HG03460 (cell line): Measurements from ENCODE around the gene MSL3B.

ENCODE experiments used
- ATAC-seq: cut with Tn5 transposase; IDR thresholded peaks from one replicate; pipeline ENCODE4 v1.9.1; 2021; ENCODE audit not compliant: unreplicated experiment

The MSL3B gene

DNA sequence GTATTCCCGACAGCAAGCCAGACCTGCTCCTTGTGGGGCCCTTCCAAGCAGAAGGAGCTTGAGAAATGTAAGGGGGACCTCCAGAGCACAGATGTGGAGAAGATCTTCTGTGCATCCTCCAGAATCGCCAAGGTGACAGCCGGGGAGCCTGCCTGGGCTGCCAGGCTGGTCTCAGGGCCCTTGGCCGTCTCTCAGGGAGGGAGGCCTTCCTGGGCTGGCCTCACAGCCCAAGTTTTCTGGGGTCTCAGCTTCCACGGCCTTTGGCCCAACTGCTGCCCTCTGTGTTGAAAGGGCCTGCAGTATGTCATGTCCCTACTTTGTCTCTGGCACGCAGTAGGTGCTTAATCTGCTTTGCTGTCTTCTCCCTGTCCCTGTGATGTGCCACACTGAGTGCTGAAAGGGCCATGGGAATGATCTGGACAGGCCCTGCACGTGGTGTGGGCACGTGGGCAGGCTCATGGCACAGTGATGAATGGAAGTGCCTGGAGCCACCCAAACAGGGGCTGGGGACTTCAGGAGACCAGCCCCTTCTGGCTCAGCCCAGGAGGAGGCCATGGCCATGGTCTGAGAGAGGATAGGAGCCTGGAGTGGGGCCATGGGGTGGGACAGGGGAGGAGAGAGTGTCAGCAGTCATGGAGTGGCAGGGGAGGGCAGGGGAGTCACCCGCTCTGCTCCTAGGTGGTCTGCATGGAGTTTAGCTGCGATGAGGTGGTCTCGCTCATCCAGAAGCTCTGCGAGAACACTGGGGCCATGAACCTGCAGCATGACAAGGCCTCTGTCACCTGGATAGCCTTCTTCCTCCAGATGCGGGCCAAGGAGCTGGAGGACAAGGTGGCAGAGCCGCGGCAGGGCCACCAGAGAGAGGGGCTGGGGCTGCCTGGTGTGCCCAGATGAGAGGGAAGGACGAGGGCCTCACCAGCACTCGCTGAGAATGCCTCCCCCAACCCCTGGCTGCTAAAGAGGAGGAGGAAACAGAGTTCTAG lies 49.3 kb downstream of the MSL3B start:
- ATAC-seq: no peak

GRCh38 chr2:233817995-233818638 lies 50.1 kb downstream of the MSL3B start:
- no peak for ATAC-seq

DNA sequence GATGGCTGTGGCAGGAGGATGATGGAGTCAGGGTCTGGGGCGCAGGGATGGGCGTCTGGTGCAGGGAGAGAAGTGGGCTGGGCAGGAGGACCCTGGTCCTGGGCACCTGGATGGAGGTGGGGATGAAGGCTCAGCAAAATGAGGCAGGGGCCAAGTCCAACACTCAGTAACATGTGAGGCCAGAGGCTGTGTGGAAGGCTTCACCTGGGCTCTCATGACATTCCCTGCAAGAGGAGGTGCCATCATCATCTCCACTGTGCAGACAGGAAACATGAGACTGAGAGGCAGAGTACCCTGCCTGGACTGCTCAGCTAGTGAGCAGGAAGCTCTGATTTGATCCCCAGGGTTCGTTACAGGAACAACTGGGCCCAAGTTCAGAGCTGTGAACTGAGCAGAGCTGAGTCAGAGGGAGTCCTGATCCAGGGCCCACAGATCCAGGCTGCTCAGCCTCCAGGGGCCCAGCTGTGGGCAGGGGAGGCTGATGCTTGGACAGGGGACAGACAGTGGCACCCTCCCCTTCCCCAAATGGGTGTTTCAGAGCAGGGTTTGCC lies 50.8 kb downstream of the MSL3B start:
- ATAC-seq: no peak

GRCh38 chr2:233816771-233817170 lies 51.4 kb downstream of the MSL3B start:
- ATAC-seq: no peak

- no peak for ATAC-seq
Observed at GRCh38 chr2:233816334-233816733, 51.9 kb downstream of the MSL3B start.

- ATAC-seq: no peak
Observed at GRCh38 chr2:233815861-233816260, 52.3 kb downstream of the MSL3B start.
